Measurements from ENCODE around the gene ECPAS. TPM values are rescaled to one million over a fixed set of nuclear protein-coding genes. Genes with fewer than 3 reads are reported as not detected.

Gene ECPAS
- total RNA-seq, 1 donor from 2014 or later = 84.9 TPM

DNA sequence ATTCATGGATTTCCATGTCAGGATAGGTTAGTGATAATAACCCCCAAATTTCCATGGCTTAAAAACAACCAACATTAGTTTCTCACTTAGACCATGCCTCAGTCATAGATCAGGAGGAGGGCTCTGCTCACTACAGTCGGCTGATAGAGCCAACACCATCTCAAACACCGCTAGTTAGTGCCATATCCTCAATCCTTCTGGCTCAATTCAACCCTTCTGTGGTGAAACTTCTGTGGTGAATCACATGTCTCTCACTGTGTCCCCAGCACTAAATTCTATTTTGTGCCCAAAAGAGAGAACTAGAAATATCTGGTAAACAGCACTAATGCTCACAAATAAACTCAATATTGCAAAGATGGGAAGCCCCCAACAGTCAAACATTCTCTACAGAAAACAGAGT is 21.1 kb downstream of the ECPAS start:
- H3K36me3 ChIP-seq = no peaks in the 10 kb centered on the region
- TF ChIP-seq CTCF (IDR thresholded peaks at IDR 0.05) = no peak
- no peaks in the 10 kb centered on the region for H3K9me3 ChIP-seq
- no peak overlapping the region for H3K4me3 ChIP-seq
- intact Hi-C loops (cut with DNase I) = no loop called here
- H3K4me1 ChIP-seq = peaks cover 5% of the 10 kb centered on the region
- DNase-seq (no peak), ATAC-seq (peak; percentile 83)
- no peak overlapping the region for H3K27ac ChIP-seq
- H3K27me3 ChIP-seq = no peaks in the 10 kb centered on the region

DNA sequence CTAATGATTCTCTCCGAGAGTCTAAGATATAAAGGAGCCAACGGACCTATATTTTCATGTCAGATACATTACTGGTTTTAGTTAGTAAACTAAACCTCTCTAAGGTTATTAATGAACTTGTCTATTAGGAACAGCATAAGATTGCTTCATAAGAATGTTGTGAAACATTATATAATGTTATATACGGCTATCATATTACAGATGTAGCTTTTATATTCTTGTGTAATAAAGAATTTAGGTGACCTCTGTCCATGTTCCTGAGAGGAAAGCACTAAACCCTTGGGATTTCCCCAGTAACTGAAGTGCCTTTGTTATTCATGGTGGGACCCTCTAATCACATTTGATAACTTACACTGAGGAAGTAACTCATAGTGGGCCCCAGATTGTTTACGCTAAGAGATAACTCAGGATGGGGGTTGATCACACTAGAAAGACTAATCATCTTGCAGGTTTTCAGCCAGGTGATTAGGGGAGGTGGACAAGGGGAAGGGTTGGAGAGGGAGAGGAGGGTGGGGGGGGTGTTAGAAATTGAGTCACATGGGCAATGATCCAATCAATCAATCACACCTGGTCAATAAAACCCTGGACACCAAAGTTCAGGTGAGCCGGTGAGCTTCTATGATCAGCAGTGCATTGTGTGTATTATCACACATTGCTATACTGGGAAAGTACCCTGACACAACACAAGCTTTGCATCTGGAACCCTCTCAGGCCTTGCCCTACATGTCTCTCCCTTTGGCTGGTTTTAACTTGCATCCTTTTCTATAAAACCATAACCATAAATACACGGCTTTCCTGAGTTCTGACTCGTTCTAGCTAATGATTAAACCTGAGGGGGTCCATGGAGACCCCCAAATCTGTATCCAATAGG is 25.8 kb downstream of the ECPAS start:
- no peaks in the 10 kb centered on the region for H3K9me3 ChIP-seq
- peaks cover 23% of the 10 kb centered on the region for H3K4me1 ChIP-seq
- no peak overlapping the region for H3K4me3 ChIP-seq
- no peaks in the 10 kb centered on the region for H3K36me3 ChIP-seq
- ATAC-seq = no peak
- H3K27me3 ChIP-seq = no peaks in the 10 kb centered on the region
- TF ChIP-seq CTCF (IDR thresholded peaks at IDR 0.05) = no peak
- intact Hi-C loops (cut with DNase I) = no loop called here
- H3K27ac ChIP-seq = no peak overlapping the region
- DNase-seq = no peak

DNA sequence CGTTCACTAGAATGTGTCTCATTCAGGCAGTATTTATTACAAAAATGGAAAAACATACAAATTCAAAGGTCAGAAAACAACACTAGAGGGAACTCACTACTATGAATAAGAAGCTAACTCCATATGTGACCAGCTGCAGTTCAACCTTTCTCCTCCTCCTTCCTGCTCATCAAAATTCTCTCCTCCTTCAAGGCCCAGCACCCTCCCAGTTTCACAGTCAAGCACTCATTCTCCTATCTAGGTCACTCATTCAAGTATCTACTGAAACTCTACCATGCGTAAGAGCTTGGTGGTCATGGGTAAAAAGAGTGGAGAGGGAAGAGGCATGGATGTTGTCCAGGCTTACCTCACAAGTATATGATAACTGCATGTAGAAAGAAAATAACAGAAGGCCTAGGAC is 27.7 kb downstream of the ECPAS start:
- intact Hi-C loops (cut with DNase I) = no loop called here
- ATAC-seq = peak; percentile 59
- H3K4me3 ChIP-seq = no peak overlapping the region
- H3K27me3 ChIP-seq = no peaks in the 10 kb centered on the region
- TF ChIP-seq CTCF (IDR thresholded peaks at IDR 0.05) = no peak
- no peak overlapping the region for H3K27ac ChIP-seq
- H3K36me3 ChIP-seq = no peaks in the 10 kb centered on the region
- no peak for DNase-seq
- H3K9me3 ChIP-seq = no peaks in the 10 kb centered on the region
- peaks cover 23% of the 10 kb centered on the region for H3K4me1 ChIP-seq

DNA sequence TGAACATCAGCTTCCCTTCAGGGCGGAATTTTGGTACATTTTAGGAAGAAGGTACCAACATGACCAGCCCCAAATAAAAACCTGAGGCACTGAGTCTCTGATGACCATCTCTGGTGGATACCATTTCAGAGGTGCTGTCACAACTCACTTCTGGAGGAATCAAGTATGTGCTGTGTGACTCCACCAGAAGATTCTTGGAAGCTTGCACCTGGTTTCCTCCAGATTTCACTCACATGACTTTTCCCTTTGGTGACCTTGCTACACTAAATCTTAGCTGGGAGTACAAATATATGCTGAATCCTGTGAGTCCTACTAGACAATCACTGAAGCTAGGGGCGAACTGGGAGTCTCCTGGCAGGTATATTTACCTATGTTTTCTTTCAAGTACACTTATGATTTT is 28.5 kb downstream of the ECPAS start:
- H3K4me3 ChIP-seq = no peak overlapping the region
- H3K27ac ChIP-seq = no peak overlapping the region
- H3K4me1 ChIP-seq = peaks cover 23% of the 10 kb centered on the region
- H3K27me3 ChIP-seq = no peaks in the 10 kb centered on the region
- no peaks in the 10 kb centered on the region for H3K9me3 ChIP-seq
- DNase-seq (no peak), ATAC-seq (no peak)
- H3K36me3 ChIP-seq = peaks cover 2% of the 10 kb centered on the region
- no peak for TF ChIP-seq CTCF (IDR thresholded peaks at IDR 0.05)
- intact Hi-C loops (cut with DNase I) = no loop called here

- intact Hi-C loops (cut with DNase I) = no loop called here
These were observed 29.4 kb downstream of the ECPAS start for GRCh38 chr9:111454751-111455150.

More at GRCh38 chr9:111454751-111455150, 29.4 kb downstream of the ECPAS start:
- no peak for TF ChIP-seq CTCF (IDR thresholded peaks at IDR 0.05)
- DNase-seq (no peak), ATAC-seq (no peak)
- Histone ChIP-seq H3K4me1 (peaks cover 23% of the 10 kb centered on the region), H3K4me3 (no peak overlapping the region), H3K27ac (no peak overlapping the region), H3K36me3 (peaks cover 5% of the 10 kb centered on the region), H3K27me3 (no peaks in the 10 kb centered on the region), H3K9me3 (no peaks in the 10 kb centered on the region)

Data from upper lobe of right lung (tissue), 1 donor.